Subcutaneous abdominal adipose tissue (tissue), 5 donors: ENCODE data around the gene SH2B2.

Experiments
- H3K27ac ChIP-seq: one replicate; pipeline ENCODE4 v1.7.0; 2013; ENCODE audit warnings: low read depth, mild to moderate bottlenecking, inconsistent platforms, low read length, moderate library complexity
- H3K27me3 ChIP-seq, 5 donors: one replicate each; pipeline ENCODE4 v1.7.0; 2013; ENCODE audit warnings: low read length in 5 of 5, inconsistent platforms in 1 of 5; ENCODE audit not compliant: control insufficient read depth in 5 of 5, insufficient read depth in 4 of 5
- H3K36me3 ChIP-seq, 5 donors: one replicate each; pipeline ENCODE4 v1.7.0; 2013; ENCODE audit warnings: low read length in 5 of 5; ENCODE audit not compliant: control insufficient read depth in 5 of 5, insufficient read depth in 5 of 5
- H3K4me1 ChIP-seq, 5 donors: one replicate each; pipeline ENCODE4 v1.7.0; 2013; ENCODE audit warnings: low read length in 5 of 5, mild to moderate bottlenecking in 3 of 5, moderate library complexity in 1 of 5; ENCODE audit not compliant: control insufficient read depth in 5 of 5, insufficient read depth in 5 of 5
- H3K4me3 ChIP-seq, 5 donors: one replicate each; pipeline ENCODE4 v1.7.0; 2013; ENCODE audit warnings: low read length in 5 of 5, low read depth in 1 of 5
- H3K9ac ChIP-seq, 5 donors: one replicate each; pipeline ENCODE4 v1.7.0; 2013; ENCODE audit warnings: low read length in 5 of 5, mild to moderate bottlenecking in 4 of 5, moderate library complexity in 3 of 5
- H3K9me3 ChIP-seq, 5 donors: one replicate each; pipeline ENCODE4 v1.7.0; 2013; ENCODE audit warnings: low read length in 5 of 5; ENCODE audit not compliant: control insufficient read depth in 5 of 5
- donor health status: healthy.
- donor health status: healthy.
- donor health status: healthy.
- donor health status: healthy.
- donor health status: healthy.

The SH2B2 gene

DNA sequence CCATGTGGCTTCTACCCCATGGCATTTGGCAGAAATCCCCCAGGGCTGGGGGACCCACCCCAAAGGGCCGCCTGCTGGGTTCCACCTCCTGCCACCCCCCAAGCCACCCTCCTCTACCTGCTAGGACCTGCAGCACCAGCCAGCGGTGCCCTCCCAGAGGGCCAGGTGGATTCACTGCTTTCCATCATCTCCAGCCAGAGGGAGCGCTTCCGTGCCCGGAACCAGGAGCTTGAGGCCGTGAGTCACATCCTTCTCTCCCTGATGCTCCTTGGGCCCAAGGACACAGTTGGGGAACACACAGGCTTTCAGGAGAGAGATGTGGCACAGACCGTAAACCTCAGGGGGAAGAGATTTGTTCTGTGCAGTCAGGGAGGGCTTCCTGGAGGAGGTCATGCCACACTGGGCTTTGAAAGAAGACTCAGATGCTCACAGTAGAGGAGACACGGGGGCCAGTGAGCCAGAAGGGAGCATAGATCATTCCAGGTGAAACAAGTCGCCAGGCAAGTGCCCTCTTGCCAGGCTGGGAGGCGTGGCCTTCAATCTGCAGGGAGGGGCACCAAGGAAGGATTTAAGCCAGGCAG lies 11.5 kb upstream of the SH2B2 start:
- H3K9ac ChIP-seq: no peak overlapping the region
- H3K4me3 ChIP-seq: no peak overlapping the region
- no peak overlapping the region for H3K27ac ChIP-seq
- no peaks in the 10 kb centered on the region for H3K27me3 ChIP-seq
- no peaks in the 10 kb centered on the region for H3K9me3 ChIP-seq
- peaks cover 0 to 3% (median 0%) of the 10 kb centered on the region in 5 donors for H3K36me3 ChIP-seq
- peaks cover 0 to 7% (median 5%) of the 10 kb centered on the region in 5 donors for H3K4me1 ChIP-seq

DNA sequence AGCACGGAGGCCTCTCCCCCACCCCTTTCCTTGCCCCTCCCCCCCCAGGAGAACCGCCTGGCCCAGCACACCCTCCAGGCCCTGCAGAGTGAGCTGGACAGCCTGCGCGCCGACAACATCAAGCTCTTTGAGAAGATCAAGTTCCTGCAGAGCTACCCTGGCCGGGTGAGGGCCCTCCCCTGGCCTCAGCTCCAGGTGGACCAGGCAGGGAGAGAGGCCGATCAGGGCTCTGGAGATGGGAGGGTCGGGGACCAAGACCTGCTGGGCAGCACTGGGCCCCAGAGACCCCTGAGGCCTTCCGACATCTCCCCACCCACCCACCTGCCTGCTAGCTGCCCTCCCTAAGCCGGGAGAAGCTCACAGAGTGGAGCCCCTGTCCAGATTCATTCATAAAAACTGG lies 8.8 kb upstream of the SH2B2 start:
- H3K9me3 ChIP-seq: no peaks in the 10 kb centered on the region
- no peaks in the 10 kb centered on the region for H3K27me3 ChIP-seq
- peaks cover 0 to 7% (median 4%) of the 10 kb centered on the region in 5 donors for H3K4me1 ChIP-seq
- no peak overlapping the region for H3K9ac ChIP-seq
- H3K36me3 ChIP-seq: peaks cover 0 to 3% (median 0%) of the 10 kb centered on the region in 5 donors
- H3K27ac ChIP-seq: no peak overlapping the region
- H3K4me3 ChIP-seq: no peak overlapping the region

DNA sequence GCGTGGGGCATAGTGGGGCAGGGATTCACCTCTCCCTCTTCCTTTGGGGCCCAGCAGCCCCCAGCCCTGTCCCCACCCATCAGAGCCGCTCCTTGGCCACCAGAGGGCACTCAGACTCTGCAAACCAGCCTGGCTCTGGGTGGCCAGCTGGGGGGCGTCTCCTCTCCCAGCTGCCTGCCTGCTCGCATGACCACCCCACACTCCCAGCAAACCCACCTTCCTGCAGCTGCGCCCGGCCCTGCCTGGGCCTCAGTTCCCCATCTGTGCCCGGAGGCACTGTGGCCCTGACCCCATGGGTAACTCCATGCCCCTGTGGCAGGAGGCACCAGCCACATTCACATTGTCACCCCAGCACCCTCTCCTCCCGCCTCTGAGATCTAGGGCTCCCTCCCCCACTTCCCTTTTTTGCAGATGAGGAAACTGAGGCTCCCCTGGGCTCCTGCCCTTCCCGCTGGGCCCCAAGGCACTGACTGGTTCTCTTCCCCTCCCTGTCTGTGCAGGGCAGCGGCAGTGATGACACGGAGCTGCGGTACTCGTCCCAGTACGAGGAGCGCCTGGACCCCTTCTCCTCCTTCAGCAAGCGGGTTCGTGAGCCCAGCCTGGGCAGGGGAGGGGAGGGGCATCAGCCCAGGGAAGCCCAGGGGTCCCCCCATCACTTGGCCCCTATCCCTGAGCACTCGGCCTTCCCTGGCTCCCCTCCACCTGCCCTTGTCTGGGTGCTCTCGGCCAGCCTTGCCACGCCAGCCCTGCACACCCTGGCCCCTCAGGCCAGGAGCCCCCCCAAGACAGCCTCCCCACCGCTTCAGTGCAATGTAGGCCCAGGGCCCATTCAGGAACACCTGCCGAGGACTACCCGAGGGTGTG lies 6.9 kb upstream of the SH2B2 start:
- Histone ChIP-seq H3K27ac (no peak overlapping the region), H3K9ac (no peak overlapping the region), H3K36me3 (peaks cover 0 to 3% (median 0%) of the 10 kb centered on the region in 5 donors), H3K27me3 (no peaks in the 10 kb centered on the region), H3K4me3 (no peak overlapping the region), H3K9me3 (no peaks in the 10 kb centered on the region), H3K4me1 (peaks cover 0 to 10% (median 7%) of the 10 kb centered on the region in 5 donors)

DNA sequence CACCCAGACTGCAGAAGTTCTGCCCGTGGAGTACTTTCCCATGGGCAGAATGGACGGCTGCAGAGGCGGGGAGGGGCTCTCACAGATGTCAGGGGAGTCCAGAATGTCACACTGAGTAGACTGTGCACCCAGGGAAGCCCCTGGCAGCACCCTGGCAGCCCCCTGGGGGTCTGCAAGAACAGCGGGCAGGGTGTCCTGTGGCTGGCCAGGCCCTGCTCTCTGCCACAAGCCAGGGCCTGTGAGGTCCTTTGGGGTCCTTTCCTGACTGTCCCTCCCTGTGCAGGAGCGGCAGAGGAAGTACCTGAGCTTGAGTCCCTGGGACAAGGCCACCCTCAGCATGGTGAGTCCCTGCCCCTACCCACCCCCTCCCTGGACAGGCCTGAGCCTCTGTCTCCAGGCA lies 6.1 kb upstream of the SH2B2 start:
- no peak overlapping the region for H3K4me3 ChIP-seq
- H3K4me1 ChIP-seq: peaks cover 0 to 18% (median 15%) of the 10 kb centered on the region in 5 donors
- no peaks in the 10 kb centered on the region for H3K9me3 ChIP-seq
- no peaks in the 10 kb centered on the region for H3K27me3 ChIP-seq
- H3K9ac ChIP-seq: no peak overlapping the region
- no peaks in the 10 kb centered on the region for H3K36me3 ChIP-seq
- no peak overlapping the region for H3K27ac ChIP-seq

DNA sequence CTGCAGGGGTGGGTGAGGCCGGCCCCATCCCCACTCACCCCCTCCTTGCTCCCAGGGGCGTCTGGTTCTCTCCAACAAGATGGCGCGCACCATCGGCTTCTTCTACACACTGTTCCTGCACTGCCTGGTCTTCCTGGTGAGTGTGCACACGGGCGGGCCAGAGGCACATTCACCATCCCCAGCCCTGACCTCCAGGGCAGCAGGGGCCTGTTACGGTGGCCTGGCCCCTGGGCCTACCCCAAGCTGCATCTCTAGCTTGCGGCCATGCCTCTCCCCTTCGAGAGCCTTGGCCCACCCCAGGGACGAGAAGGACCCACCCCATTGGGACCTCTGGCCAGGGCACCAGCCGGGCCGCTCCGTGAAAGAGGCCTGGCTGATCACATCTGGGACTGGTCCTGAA lies 4.9 kb upstream of the SH2B2 start:
- H3K4me3 ChIP-seq: no peak overlapping the region
- H3K4me1 ChIP-seq: peaks cover 0 to 27% (median 24%) of the 10 kb centered on the region in 5 donors
- H3K9me3 ChIP-seq: no peaks in the 10 kb centered on the region
- H3K9ac ChIP-seq: no peak overlapping the region
- no peaks in the 10 kb centered on the region for H3K27me3 ChIP-seq
- no peaks in the 10 kb centered on the region for H3K36me3 ChIP-seq
- no peak overlapping the region for H3K27ac ChIP-seq

DNA sequence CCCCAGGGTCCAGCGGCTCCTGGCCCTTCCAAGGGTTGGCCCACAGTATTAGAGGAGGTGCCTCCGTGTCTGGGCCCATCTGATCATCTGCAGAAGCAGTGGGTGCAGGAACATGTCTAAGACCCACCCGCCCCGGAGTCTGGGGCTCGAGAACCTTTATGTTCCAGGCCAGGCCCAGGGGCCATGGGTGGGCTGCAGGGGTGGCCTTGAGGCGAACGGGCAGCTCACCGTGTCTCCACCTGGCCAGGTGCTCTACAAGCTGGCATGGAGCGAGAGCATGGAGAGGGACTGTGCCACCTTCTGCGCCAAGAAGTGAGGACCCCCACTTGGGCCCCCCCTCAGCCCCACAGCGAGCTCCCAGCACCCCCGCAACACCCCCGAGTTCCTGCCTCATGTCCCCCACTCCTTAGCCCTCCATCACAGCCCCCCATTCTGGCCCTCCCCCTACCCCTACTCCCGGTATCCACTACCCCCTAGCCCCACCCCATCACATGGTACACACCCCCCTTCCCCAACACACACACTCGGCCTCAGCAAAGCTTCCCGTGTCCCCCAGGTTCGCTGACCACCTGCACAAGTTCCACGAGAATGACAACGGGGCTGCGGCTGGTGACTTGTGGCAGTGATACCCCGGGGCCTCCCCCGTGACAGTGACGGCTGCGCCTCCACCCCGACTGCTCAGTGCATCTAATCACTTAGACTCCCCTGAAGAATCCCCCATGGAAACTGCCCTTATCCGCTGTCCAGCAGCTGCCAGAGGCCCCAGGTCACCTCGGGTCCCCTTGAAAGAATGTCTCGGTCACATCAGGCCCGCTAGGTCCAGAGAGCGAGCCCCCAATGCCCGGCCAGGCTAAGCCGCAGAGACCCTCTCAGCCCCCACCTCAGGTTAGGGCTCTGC lies 4.0 kb upstream of the SH2B2 start:
- Histone ChIP-seq H3K36me3 (no peaks in the 10 kb centered on the region), H3K4me3 (no peak overlapping the region), H3K9ac (no peak overlapping the region), H3K27ac (no peak overlapping the region), H3K27me3 (no peaks in the 10 kb centered on the region), H3K4me1 (peaks cover under 1 to 36% (median 32%) of the 10 kb centered on the region in 5 donors), H3K9me3 (no peaks in the 10 kb centered on the region)

DNA sequence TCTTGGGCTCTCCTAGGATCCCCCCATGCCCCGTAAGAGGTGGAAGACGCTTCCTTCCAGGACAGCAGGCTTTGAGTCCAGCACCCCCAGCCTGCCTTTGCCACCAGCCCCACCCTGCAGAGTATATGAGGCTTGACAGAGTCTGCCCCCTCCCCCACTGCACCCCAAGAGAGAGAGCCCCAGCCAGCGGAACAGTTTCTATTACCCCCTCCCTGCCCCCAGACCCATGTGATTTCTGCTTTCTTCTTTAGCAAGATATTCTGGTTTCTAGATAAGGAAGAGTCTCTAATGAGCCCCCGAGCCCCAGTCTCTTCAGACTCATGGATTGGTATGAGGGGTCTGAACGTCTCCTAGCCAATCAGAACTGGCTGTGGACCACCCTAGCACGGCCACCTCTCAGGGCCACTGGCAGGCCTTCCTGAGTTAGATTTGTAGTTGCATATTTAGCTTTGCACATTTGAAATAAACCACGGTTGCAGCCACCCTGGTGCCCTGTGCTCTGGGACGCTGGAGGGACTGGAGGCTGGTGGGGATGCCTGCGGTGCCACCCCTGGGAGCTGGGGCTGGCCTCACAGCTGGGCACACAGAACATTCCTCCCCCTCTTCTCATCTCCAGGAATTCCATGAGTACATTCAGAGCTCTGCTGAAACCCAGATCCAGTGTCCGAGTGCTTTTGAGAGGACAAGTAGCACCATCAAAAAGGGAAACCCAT lies 3.0 kb upstream of the SH2B2 start:
- H3K9me3 ChIP-seq: no peaks in the 10 kb centered on the region
- no peaks in the 10 kb centered on the region for H3K27me3 ChIP-seq
- no peak overlapping the region for H3K27ac ChIP-seq
- no peaks in the 10 kb centered on the region for H3K36me3 ChIP-seq
- H3K9ac ChIP-seq: no peak overlapping the region
- H3K4me1 ChIP-seq: peaks cover 2 to 45% (median 39%) of the 10 kb centered on the region in 5 donors
- no peak overlapping the region for H3K4me3 ChIP-seq

DNA sequence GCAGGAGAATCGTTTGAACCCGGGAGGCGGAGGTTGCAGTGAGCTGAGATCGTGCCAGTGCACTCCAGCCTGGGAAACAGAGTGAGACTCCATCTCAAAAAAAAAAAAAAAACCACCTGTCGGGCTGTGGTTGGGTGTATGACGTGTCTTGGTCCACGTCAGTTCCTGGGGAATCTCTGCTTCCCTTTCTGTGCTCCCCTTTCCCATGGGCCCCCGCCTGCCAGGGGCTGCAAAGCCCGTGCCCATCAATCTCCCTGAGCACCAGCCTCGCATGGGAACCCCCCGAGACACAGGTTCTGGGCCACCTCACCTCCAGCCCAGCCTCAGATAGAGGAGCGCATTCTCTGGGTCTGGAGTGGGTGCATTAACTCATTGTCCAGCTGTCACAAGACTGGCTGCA lies 2.3 kb upstream of the SH2B2 start:
- Histone ChIP-seq H3K9me3 (no peaks in the 10 kb centered on the region), H3K36me3 (no peaks in the 10 kb centered on the region), H3K27me3 (no peaks in the 10 kb centered on the region), H3K27ac (no peak overlapping the region), H3K4me3 (no peak overlapping the region), H3K9ac (peak overlapping the region in 1 of 5 donors; percentile 30), H3K4me1 (peaks cover 2 to 46% (median 39%) of the 10 kb centered on the region in 5 donors)

DNA sequence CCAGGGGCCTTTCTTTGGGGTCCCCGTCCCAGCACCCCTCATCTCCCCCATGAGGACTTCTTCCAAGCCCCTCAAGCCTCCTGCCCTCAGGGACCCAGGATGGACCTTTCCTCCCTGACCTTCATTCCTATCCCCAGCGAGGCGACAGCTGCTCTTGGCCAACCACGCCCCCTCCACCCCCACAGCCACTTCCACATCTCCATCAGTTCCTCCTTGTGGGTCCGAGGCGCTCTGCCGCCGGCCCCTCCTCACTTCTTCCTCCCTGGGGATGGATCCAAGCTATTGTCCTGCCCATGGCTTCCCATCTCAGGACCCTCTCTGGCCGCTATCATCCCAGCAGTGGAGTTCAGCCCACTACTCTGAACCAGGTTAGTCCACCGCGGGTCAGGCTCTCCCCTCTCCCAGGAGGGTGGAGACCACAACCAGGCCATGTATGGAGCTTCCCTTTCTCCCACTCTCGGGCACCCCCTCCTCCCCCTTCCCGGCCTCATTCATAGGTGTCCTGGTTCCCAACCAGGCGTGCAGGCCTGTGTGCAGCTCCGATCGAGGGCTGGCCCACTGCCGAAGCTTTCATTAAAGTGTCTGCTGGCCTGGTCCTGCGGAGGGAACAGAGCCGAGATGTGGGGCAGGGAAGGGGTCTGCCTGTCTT lies 1.7 kb upstream of the SH2B2 start:
- peaks cover 2 to 42% (median 36%) of the 10 kb centered on the region in 5 donors for H3K4me1 ChIP-seq
- no peaks in the 10 kb centered on the region for H3K36me3 ChIP-seq
- H3K9me3 ChIP-seq: no peaks in the 10 kb centered on the region
- H3K9ac ChIP-seq: peak overlapping the region in 2 of 5 donors; percentile 30 to 60
- no peaks in the 10 kb centered on the region for H3K27me3 ChIP-seq
- no peak overlapping the region for H3K27ac ChIP-seq
- H3K4me3 ChIP-seq: peak overlapping the region in 4 of 5 donors; percentile 32 to 74 (median 48)
